ENCODE results near the gene PSMA6.

PSMA6 gene

DNA sequence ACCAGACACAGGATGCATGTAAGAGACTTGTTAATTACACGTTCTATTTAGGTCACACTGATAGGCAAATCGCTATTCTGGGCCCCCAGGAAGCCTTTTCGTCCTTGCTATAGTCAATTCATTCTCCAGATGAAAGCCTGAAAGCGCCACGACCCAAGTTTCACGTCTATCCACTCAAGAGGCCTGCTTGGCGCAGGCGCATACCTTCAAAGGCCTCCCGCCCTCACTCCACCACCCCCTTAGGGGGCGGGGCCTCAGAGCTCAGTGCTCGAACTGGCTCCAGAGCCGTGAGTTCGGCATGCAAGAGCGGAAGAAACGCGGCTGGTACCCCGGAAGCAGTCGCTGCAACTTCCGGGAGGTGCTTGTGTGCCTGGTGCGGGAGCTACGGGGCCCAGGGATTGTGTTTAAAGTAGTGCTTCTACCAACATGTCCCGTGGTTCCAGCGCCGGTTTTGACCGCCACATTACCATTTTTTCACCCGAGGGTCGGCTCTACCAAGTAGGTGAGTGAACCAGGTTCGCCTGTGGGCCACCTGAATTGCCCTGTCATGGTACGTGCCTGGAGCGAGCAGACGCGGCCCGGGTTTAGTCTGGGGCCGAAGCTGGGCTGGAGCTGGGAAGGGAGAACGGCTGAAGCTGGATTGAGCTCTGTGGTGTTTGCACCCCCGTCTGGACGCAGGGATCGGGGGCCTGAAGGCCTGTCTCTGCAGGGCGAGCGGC is at the start of gene PSMA6:
Gene PSMA6, plus strand, starts transcription at position 332 of the 719 bp plus-strand sequence. Its CDS starts 95 bp downstream, at position 427.
- H3K4me3 ChIP-seq (ENCODE audit: low read depth, low read length): peak within 1 kb of the TSS; percentile 99
- DNase-seq (ENCODE audit: low read depth): peak; percentile 99
- TF ChIP-seq POLR2A (IDR thresholded peaks at IDR 0.05; ENCODE audit: extremely low read depth, insufficient read length): peak; percentile 74
- no peak for TF ChIP-seq CTCF (IDR thresholded peaks at IDR 0.05; ENCODE audit: low read depth, low read length)
- TF ChIP-seq, protein P1, sequence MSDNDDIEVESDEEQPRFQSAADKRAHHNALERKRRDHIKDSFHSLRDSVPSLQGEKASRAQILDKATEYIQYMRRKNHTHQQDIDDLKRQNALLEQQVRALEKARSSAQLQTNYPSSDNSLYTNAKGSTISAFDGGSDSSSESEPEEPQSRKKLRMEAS (IDR thresholded peaks at IDR 0.05; ENCODE audit: low read depth, low read length): peak; percentile 83
- peak; percentile 84 for TF ChIP-seq MYC (IDR thresholded peaks at IDR 0.05; ENCODE audit: low read depth, low read length)

GRCh38 chr14:35242599-35243311 is 49.4 kb upstream of the PSMA6 start:
- DNase-seq (ENCODE audit: low read depth): no peak
- no peak for TF ChIP-seq MYC (IDR thresholded peaks at IDR 0.05; ENCODE audit: low read depth, low read length)
- no peak for TF ChIP-seq POLR2A (IDR thresholded peaks at IDR 0.05; ENCODE audit: extremely low read depth, insufficient read length)
- no peak for TF ChIP-seq CTCF (IDR thresholded peaks at IDR 0.05; ENCODE audit: low read depth, low read length)
- TF ChIP-seq, protein P1 (IDR thresholded peaks at IDR 0.05; ENCODE audit: low read depth, low read length): no peak
- H3K4me3 ChIP-seq (ENCODE audit: low read depth, low read length): no peak overlapping the region

- DNase-seq (ENCODE audit: low read depth): no peak
- TF ChIP-seq, protein P1 (IDR thresholded peaks at IDR 0.05; ENCODE audit: low read depth, low read length): no peak
- TF ChIP-seq MYC (IDR thresholded peaks at IDR 0.05; ENCODE audit: low read depth, low read length) (no peak), CTCF (IDR thresholded peaks at IDR 0.05; ENCODE audit: low read depth, low read length) (no peak), POLR2A (IDR thresholded peaks at IDR 0.05; ENCODE audit: extremely low read depth, insufficient read length) (no peak)
- H3K4me3 ChIP-seq (ENCODE audit: low read depth, low read length): no peak overlapping the region
Observed at GRCh38 chr14:35243956-35244355, 48.2 kb upstream of the PSMA6 start.

GRCh38 chr14:35244542-35244941 is 47.6 kb upstream of the PSMA6 start:
- TF ChIP-seq CTCF (IDR thresholded peaks at IDR 0.05; ENCODE audit: low read depth, low read length): no peak
- no peak overlapping the region for H3K4me3 ChIP-seq (ENCODE audit: low read depth, low read length)
- no peak for DNase-seq (ENCODE audit: low read depth)

DNA sequence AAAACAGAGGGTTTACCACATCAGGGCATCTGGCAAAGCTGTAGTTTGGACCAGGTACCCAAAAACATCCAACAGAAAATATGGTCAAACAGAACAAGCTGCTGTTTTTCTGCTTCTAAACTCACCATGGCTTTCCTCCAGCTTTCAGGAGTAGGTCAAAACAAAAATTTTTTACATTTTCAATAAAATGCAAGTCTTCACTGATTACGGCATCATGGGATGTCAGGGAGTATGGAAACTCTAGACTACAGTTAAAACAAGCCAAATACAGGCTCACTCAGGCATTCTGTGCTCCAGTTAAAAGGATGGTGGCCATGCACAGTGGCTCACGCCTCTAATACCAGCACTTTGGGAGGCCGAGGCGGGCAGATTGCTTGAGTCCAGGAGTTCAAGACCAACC is 47.1 kb upstream of the PSMA6 start:
- H3K4me3 ChIP-seq (ENCODE audit: low read depth, low read length): no peak overlapping the region
- no peak for DNase-seq (ENCODE audit: low read depth)
- TF ChIP-seq, protein P1 (IDR thresholded peaks at IDR 0.05; ENCODE audit: low read depth, low read length): no peak
- TF ChIP-seq CTCF (IDR thresholded peaks at IDR 0.05; ENCODE audit: low read depth, low read length): no peak
- no peak for TF ChIP-seq MYC (IDR thresholded peaks at IDR 0.05; ENCODE audit: low read depth, low read length)
- TF ChIP-seq POLR2A (IDR thresholded peaks at IDR 0.05; ENCODE audit: extremely low read depth, insufficient read length): no peak

All from NB4 (cell line).